WTC11 (cell line): ENCODE measurements around the gene LRRC49. TPM values are rescaled to one million over a fixed set of nuclear protein-coding genes. Genes with fewer than 3 reads are reported as not detected.

ENCODE experiments used
- ATAC-seq: fragments of 200-7000 bp; cut with Tn5 transposase; 2 replicates; pipeline ENCODE4 v1.10.0; 2021; ENCODE audit warnings: mild to moderate bottlenecking, moderate library complexity
- CTCF ChIA-PET: fragments of 300-600 bp; sonication (Branson Sonifier 250); formaldehyde crosslinking; loops from one replicate; lab custom pipeline; 2021; ENCODE audit warnings: antibody characterized with exemption; lab: Charles Lee
- POLR2A ChIA-PET: fragments of 350-600 bp; sonication (Branson Sonifier 250); formaldehyde crosslinking; loops from one replicate; lab custom pipeline; 2021; ENCODE audit warnings: antibody characterized with exemption; lab: Charles Lee
- DNase-seq: peaks from one replicate; pipeline ENCODE4 v3.0.0; 2021; ENCODE audit warnings: low spot score
- H3K27ac Mint-ChIP-seq: 2 replicates; pipeline ENCODE4 v1.8.0; 2021; ENCODE audit warnings: mixed read lengths
- H3K27me3 Mint-ChIP-seq: 2 replicates; pipeline ENCODE4 v1.8.0; 2021; ENCODE audit warnings: low read depth, mild to moderate bottlenecking, moderate library complexity, mixed read lengths
- H3K36me3 Mint-ChIP-seq: 2 replicates; pipeline ENCODE4 v1.8.0; 2021; ENCODE audit warnings: mixed read lengths
- H3K4me1 Mint-ChIP-seq: 2 replicates; pipeline ENCODE4 v1.8.0; 2022; ENCODE audit warnings: mixed read lengths
- H3K4me3 Mint-ChIP-seq: 2 replicates; pipeline ENCODE4 v1.8.0; 2021; ENCODE audit warnings: mild to moderate bottlenecking, moderate library complexity, mixed read lengths
- H3K9me3 Mint-ChIP-seq: 2 replicates; pipeline ENCODE4 v1.8.0; 2021; ENCODE audit warnings: mixed read lengths
- CREB1 ChIP-seq: sonication (generic); formaldehyde crosslinking; IDR thresholded peaks from 2 replicates; pipeline ENCODE4 v1.8.0; 2023; ENCODE audit warnings: mild to moderate bottlenecking, missing genetic modification reagents
- CREM ChIP-seq: sonication (generic); formaldehyde crosslinking; IDR thresholded peaks from 2 replicates; pipeline ENCODE4 v1.8.1; 2022; ENCODE audit warnings: mild to moderate bottlenecking, missing genetic modification reagents, moderate library complexity
- ELF4 ChIP-seq: sonication (generic); formaldehyde crosslinking; IDR thresholded peaks from 2 replicates; pipeline ENCODE4 v1.8.1; 2022; ENCODE audit warnings: low read depth, mild to moderate bottlenecking, moderate library complexity, missing genetic modification reagents
- ESRRA ChIP-seq: sonication (generic); formaldehyde crosslinking; IDR thresholded peaks from 2 replicates; pipeline ENCODE4 v1.8.1; 2022; ENCODE audit warnings: mild to moderate bottlenecking, missing genetic modification reagents, borderline replicate concordance
- FOXK1 ChIP-seq: sonication (generic); formaldehyde crosslinking; IDR thresholded peaks from 2 replicates; pipeline ENCODE4 v1.8.0; 2022; ENCODE audit warnings: mild to moderate bottlenecking, moderate library complexity, missing genetic modification reagents
- FOXP1 ChIP-seq: sonication (generic); formaldehyde crosslinking; IDR thresholded peaks from 2 replicates; pipeline ENCODE4 v1.8.0; 2022; ENCODE audit warnings: missing genetic modification reagents, mild to moderate bottlenecking, moderate library complexity, borderline replicate concordance
- HMGA2 ChIP-seq: fragments of 250-450 bp; sonication (Bioruptor Pico); IDR thresholded peaks from 2 replicates; pipeline ENCODE4 v1.4.0; 2021; ENCODE audit warnings: mild to moderate bottlenecking, moderate library complexity
- KAT7 ChIP-seq: sonication (generic); formaldehyde crosslinking; IDR thresholded peaks from 2 replicates; pipeline ENCODE4 v1.8.1; 2023; ENCODE audit warnings: missing genetic modification reagents, mild to moderate bottlenecking, borderline replicate concordance
- NFATC4 ChIP-seq: fragments of 250-450 bp; sonication (Bioruptor Pico); IDR thresholded peaks from 2 replicates; pipeline ENCODE4 v1.9.0; 2021; ENCODE audit warnings: mild to moderate bottlenecking
- NFYB ChIP-seq: sonication (generic); formaldehyde crosslinking; conservative IDR thresholded peaks from 2 replicates; pipeline ENCODE4 v1.8.0; 2022; ENCODE audit warnings: low read depth, missing genetic modification reagents
- NR2C2 ChIP-seq: sonication (generic); formaldehyde crosslinking; IDR thresholded peaks from 2 replicates; pipeline ENCODE4 v1.8.0; 2022; ENCODE audit warnings: mild to moderate bottlenecking, missing genetic modification reagents
- OVOL2 ChIP-seq: fragments of 250-450 bp; sonication (Bioruptor Pico); IDR thresholded peaks from 2 replicates; pipeline ENCODE4 v1.9.0; 2021; ENCODE audit warnings: mild to moderate bottlenecking, borderline replicate concordance
- PRRX2 ChIP-seq: fragments of 250-450 bp; sonication (Bioruptor Pico); IDR thresholded peaks from 2 replicates; pipeline ENCODE4 v1.8.0; 2021; ENCODE audit warnings: mild to moderate bottlenecking
- SMAD4 ChIP-seq: sonication (generic); formaldehyde crosslinking; IDR thresholded peaks from 2 replicates; pipeline ENCODE4 v1.8.0; 2022; ENCODE audit warnings: mild to moderate bottlenecking, missing genetic modification reagents
- SOX15 ChIP-seq: fragments of 250-450 bp; sonication (Bioruptor Pico); IDR thresholded peaks from 2 replicates; pipeline ENCODE4 v1.9.0; 2021; ENCODE audit warnings: mild to moderate bottlenecking
- ZBTB21 ChIP-seq: sonication (generic); formaldehyde crosslinking; IDR thresholded peaks from 2 replicates; pipeline ENCODE4 v1.8.1; 2023; ENCODE audit warnings: mild to moderate bottlenecking, missing genetic modification reagents, borderline replicate concordance
- ZNF138 ChIP-seq: sonication (generic); formaldehyde crosslinking; conservative IDR thresholded peaks from 2 replicates; pipeline ENCODE4 v1.8.1; 2022; ENCODE audit warnings: mild to moderate bottlenecking, moderate library complexity, missing genetic modification reagents
- ZNF219 ChIP-seq: sonication (generic); formaldehyde crosslinking; IDR thresholded peaks from 2 replicates; pipeline ENCODE4 v1.8.0; 2023; ENCODE audit warnings: missing genetic modification reagents, mild to moderate bottlenecking, borderline replicate concordance
- total RNA-seq: library from RNA; stranded (reverse); gene quantifications from 3 replicates; pipeline ENCODE4 v1.2.3, GENCODE V29; 2021
- TF ChIP-seq, protein P1 (sequence below): sonication (generic); formaldehyde crosslinking; IDR thresholded peaks from 2 replicates; pipeline ENCODE4 v1.8.1; 2023; ENCODE audit warnings: mild to moderate bottlenecking, missing genetic modification reagents
- TF ChIP-seq, protein P2 (sequence below): sonication (generic); formaldehyde crosslinking; IDR thresholded peaks from 2 replicates; pipeline ENCODE4 v1.8.0; 2022; ENCODE audit warnings: mild to moderate bottlenecking, missing genetic modification reagents
- TF ChIP-seq, protein P3 (sequence below): sonication (generic); formaldehyde crosslinking; IDR thresholded peaks from 2 replicates; pipeline ENCODE4 v1.8.1; 2023; ENCODE audit warnings: mild to moderate bottlenecking, missing genetic modification reagents, moderate library complexity
- TF ChIP-seq, protein P4 (sequence below): sonication (generic); formaldehyde crosslinking; IDR thresholded peaks from 2 replicates; pipeline ENCODE4 v1.8.1; 2023; ENCODE audit warnings: mild to moderate bottlenecking, moderate library complexity, missing genetic modification reagents
- TF ChIP-seq, protein P5 (sequence below): sonication (generic); formaldehyde crosslinking; IDR thresholded peaks from 2 replicates; pipeline ENCODE4 v1.8.1; 2022; ENCODE audit warnings: missing genetic modification reagents, borderline replicate concordance
- TF ChIP-seq, protein P6 (sequence below): sonication (generic); formaldehyde crosslinking; IDR thresholded peaks from 2 replicates; pipeline ENCODE4 v1.8.0; 2022; ENCODE audit warnings: missing genetic modification reagents

The LRRC49 gene
- total RNA-seq, 1 experiment from 2014 or later, result 6.9 TPM

DNA sequence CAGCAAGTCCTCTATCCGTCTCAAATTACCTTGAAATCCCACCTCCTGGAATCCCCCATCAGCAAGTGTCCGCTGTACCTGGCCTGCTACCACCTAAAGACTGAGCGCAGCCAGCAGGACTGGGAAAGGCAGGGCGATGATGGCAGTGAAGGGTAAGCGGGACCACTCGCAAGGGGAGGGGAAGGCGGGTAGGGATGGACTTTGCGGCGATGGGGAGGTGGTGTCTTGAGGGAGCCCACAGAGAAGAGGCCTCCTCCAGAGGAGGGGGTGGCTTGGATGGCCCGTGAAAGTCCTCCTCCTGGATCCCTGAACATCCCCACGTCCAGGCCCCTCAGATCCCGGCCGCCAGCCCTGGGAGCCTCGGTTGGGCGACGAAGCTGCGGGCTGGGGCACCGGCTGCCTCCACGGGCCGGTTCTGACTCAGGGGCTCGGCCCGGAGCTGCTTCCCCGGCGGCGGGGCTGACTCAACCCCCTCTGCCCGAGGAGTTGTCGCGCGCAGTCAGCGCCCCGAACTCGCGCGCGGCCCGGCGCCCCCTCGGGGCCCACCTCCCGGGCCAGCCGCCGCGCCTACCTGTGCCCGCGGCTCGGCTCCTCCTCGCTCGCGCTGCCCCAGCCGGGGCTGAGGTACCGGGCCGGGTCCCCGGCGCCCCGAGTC is 39.2 kb upstream of the LRRC49 start:
- peak; percentile 71 for DNase-seq
- peaks cover 8% of the 10 kb centered on the region for H3K4me1 Mint-ChIP-seq
- ATAC-seq, result peak; percentile 80
- peak overlapping the region; percentile 49; the same call in 1 of the 2 replicates for H3K27ac Mint-ChIP-seq
- H3K4me3 Mint-ChIP-seq, result peak overlapping the region; percentile 82
- CTCF ChIA-PET, result interaction anchor here (0.7 to 3.3 kb wide), 4 partner anchors 11 to 285 kb away, joined by 3 to 16 read pairs (median 9); no protein-coding TSS in a partner anchor
- POLR2A ChIA-PET, result interaction anchor here (1.6 kb wide), 1 partner anchor 28 kb away, joined by 4 read pairs; no protein-coding TSS in a partner anchor
- H3K9me3 Mint-ChIP-seq, result no peaks in the 10 kb centered on the region
- peaks cover 26% of the 10 kb centered on the region for H3K27me3 Mint-ChIP-seq
- H3K36me3 Mint-ChIP-seq, result peaks cover 13% of the 10 kb centered on the region
- TF ChIP-seq PRRX2 (CRISPR knock-in tag) (no peak), NR2C2 (CRISPR knock-in tag) (no peak), ZNF219 (CRISPR knock-in tag) (no peak), HMGA2 (CRISPR knock-in tag) (no peak), KAT7 (CRISPR knock-in tag) (0 out of 2 replicates have a peak, but pooled peaks have one; percentile 8), ESRRA (no peak; the same call in 1 of the 2 replicates), CREM (0 out of 2 replicates have a peak, but pooled peaks have one; percentile 18), OVOL2 (CRISPR knock-in tag) (no peak), CREB1 (CRISPR knock-in tag) (no peak), ELF4 (CRISPR knock-in tag) (no peak), SOX15 (no peak), ZNF138 (no peak), FOXP1 (CRISPR knock-in tag) (no peak), NFATC4 (no peak), ZBTB21 (CRISPR knock-in tag) (0 out of 2 replicates have a peak, but pooled peaks have one; percentile 33), NFYB (CRISPR knock-in tag) (no peak), SMAD4 (no peak), FOXK1 (0 out of 2 replicates have a peak, but pooled peaks have one; percentile 5)
- TF ChIP-seq, protein P1, sequence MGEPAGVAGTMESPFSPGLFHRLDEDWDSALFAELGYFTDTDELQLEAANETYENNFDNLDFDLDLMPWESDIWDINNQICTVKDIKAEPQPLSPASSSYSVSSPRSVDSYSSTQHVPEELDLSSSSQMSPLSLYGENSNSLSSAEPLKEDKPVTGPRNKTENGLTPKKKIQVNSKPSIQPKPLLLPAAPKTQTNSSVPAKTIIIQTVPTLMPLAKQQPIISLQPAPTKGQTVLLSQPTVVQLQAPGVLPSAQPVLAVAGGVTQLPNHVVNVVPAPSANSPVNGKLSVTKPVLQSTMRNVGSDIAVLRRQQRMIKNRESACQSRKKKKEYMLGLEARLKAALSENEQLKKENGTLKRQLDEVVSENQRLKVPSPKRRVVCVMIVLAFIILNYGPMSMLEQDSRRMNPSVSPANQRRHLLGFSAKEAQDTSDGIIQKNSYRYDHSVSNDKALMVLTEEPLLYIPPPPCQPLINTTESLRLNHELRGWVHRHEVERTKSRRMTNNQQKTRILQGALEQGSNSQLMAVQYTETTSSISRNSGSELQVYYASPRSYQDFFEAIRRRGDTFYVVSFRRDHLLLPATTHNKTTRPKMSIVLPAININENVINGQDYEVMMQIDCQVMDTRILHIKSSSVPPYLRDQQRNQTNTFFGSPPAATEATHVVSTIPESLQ, result no peak
- TF ChIP-seq, protein P2, sequence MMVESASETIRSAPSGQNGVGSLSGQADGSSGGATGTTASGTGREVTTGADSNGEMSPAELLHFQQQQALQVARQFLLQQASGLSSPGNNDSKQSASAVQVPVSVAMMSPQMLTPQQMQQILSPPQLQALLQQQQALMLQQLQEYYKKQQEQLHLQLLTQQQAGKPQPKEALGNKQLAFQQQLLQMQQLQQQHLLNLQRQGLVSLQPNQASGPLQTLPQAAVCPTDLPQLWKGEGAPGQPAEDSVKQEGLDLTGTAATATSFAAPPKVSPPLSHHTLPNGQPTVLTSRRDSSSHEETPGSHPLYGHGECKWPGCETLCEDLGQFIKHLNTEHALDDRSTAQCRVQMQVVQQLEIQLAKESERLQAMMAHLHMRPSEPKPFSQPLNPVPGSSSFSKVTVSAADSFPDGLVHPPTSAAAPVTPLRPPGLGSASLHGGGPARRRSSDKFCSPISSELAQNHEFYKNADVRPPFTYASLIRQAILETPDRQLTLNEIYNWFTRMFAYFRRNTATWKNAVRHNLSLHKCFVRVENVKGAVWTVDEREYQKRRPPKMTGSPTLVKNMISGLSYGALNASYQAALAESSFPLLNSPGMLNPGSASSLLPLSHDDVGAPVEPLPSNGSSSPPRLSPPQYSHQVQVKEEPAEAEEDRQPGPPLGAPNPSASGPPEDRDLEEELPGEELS (CRISPR knock-in tag), result no peak
- TF ChIP-seq, protein P3, sequence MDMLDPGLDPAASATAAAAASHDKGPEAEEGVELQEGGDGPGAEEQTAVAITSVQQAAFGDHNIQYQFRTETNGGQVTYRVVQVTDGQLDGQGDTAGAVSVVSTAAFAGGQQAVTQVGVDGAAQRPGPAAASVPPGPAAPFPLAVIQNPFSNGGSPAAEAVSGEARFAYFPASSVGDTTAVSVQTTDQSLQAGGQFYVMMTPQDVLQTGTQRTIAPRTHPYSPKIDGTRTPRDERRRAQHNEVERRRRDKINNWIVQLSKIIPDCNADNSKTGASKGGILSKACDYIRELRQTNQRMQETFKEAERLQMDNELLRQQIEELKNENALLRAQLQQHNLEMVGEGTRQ, result no peak
- TF ChIP-seq, protein P4, sequence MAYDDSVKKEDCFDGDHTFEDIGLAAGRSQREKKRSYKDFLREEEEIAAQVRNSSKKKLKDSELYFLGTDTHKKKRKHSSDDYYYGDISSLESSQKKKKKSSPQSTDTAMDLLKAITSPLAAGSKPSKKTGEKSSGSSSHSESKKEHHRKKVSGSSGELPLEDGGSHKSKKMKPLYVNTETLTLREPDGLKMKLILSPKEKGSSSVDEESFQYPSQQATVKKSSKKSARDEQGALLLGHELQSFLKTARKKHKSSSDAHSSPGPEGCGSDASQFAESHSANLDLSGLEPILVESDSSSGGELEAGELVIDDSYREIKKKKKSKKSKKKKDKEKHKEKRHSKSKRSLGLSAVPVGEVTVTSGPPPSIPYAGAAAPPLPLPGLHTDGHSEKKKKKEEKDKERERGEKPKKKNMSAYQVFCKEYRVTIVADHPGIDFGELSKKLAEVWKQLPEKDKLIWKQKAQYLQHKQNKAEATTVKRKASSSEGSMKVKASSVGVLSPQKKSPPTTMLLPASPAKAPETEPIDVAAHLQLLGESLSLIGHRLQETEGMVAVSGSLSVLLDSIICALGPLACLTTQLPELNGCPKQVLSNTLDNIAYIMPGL (CRISPR knock-in tag), result 0 out of 2 replicates have a peak, but pooled peaks have one; percentile 6
- TF ChIP-seq, protein P5, sequence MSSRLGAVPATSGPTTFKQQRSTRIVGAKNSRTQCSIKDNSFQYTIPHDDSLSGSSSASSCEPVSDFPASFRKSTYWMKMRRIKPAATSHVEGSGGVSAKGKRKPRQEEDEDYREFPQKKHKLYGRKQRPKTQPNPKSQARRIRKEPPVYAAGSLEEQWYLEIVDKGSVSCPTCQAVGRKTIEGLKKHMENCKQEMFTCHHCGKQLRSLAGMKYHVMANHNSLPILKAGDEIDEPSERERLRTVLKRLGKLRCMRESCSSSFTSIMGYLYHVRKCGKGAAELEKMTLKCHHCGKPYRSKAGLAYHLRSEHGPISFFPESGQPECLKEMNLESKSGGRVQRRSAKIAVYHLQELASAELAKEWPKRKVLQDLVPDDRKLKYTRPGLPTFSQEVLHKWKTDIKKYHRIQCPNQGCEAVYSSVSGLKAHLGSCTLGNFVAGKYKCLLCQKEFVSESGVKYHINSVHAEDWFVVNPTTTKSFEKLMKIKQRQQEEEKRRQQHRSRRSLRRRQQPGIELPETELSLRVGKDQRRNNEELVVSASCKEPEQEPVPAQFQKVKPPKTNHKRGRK (CRISPR knock-in tag), result no peak
- TF ChIP-seq, protein P6, sequence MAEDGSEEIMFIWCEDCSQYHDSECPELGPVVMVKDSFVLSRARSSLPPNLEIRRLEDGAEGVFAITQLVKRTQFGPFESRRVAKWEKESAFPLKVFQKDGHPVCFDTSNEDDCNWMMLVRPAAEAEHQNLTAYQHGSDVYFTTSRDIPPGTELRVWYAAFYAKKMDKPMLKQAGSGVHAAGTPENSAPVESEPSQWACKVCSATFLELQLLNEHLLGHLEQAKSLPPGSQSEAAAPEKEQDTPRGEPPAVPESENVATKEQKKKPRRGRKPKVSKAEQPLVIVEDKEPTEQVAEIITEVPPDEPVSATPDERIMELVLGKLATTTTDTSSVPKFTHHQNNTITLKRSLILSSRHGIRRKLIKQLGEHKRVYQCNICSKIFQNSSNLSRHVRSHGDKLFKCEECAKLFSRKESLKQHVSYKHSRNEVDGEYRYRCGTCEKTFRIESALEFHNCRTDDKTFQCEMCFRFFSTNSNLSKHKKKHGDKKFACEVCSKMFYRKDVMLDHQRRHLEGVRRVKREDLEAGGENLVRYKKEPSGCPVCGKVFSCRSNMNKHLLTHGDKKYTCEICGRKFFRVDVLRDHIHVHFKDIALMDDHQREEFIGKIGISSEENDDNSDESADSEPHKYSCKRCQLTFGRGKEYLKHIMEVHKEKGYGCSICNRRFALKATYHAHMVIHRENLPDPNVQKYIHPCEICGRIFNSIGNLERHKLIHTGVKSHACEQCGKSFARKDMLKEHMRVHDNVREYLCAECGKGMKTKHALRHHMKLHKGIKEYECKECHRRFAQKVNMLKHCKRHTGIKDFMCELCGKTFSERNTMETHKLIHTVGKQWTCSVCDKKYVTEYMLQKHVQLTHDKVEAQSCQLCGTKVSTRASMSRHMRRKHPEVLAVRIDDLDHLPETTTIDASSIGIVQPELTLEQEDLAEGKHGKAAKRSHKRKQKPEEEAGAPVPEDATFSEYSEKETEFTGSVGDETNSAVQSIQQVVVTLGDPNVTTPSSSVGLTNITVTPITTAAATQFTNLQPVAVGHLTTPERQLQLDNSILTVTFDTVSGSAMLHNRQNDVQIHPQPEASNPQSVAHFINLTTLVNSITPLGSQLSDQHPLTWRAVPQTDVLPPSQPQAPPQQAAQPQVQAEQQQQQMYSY (CRISPR knock-in tag), result no peak
